Activated CD8-positive, alpha-beta memory T cell treated with anti-CD3 and anti-CD28 coated beads for 1 hour (primary cell): ENCODE data around the gene NDUFB2.
"Not testable (repeated sequence)": the region's sequence is repeated elsewhere in the genome, so short reads cannot be mapped to it uniquely, and the experiment has no call there.

Source experiments
- DNase-seq, 2 donors: peaks; one replicate each; pipeline ENCODE4 v3.0.0-alpha.2; 2020; ENCODE audit warnings: low read depth in 1 of 2; ENCODE audit errors: extremely low read depth in 1 of 2

Gene NDUFB2

DNA sequence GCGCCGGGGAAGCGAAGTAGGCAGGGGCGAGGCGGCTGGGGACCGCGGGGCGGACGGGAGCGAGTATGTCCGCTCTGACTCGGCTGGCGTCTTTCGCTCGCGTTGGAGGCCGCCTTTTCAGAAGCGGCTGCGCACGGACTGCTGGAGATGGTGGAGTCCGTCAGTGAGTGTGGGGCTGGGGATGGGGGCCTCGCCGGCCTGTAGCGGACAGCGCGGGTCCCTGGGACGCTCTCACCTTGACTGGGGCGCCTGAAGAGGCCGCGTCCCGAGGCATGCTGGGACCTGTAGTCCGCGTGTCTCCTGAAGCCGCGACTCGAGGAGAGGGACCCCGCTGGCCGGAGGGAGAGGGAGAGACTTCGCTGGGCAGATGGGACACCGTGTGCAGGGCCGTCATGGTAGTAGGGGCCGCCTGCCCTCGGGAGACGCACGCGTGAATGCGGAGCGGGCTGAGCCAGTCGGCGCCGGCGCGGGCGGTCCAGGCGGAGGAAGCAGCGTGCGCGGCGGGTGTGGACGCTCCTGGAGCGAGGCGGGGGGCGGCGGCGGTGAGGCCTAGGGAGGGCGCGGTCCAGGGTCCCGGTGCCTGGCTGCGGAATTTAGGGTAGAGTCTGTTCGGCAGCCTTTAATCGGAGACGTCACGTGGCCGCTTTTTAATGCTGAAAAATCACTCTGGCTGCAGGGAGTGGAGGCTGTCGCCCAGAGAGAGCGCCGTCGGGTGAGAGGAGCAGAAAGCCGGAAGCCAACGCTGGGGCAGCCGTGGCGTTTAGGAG lies at the start of gene NDUFB2:
TSS of gene NDUFB2 (plus strand) at position 29 of the 767 bp plus-strand sequence. CDS start at position 66, 37 bp downstream.
- peak; percentile 19 to 95 for DNase-seq

DNA sequence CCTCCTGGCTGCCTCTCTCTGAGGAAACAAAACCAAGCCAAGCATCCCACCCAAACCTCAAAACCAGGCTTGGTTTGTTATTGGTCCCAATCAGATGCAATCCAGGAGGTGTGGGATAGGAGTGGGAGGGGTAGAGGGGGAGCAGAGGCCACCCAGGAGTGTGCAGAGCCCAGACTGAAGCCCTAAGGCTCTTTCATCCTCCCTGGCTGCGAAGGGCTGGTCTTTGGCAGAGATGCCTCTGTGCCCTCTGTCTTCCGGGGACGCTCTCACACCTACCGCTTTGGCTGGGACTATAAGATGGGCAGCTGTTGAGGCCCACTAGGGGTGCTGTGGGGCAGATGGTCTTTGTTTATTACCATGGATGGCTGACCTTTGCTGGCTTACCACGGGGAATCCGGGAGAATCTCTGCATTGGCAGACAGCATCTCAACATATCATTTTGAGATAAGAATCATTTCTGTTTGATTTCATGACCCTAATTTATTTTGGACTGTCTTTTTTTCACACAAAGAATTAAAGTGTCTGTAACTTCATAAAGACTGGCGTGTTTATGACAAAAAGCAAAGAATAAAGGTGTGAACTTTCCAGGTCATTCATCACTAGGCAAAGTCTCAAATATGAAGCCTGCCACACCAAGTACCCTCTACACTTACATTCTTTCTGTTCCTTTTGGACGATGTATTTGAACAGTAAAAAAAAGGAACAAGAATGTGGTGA lies 49.4 kb upstream of the NDUFB2 start:
- DNase-seq, result peak in 1 of 2 donors; percentile 17

DNA sequence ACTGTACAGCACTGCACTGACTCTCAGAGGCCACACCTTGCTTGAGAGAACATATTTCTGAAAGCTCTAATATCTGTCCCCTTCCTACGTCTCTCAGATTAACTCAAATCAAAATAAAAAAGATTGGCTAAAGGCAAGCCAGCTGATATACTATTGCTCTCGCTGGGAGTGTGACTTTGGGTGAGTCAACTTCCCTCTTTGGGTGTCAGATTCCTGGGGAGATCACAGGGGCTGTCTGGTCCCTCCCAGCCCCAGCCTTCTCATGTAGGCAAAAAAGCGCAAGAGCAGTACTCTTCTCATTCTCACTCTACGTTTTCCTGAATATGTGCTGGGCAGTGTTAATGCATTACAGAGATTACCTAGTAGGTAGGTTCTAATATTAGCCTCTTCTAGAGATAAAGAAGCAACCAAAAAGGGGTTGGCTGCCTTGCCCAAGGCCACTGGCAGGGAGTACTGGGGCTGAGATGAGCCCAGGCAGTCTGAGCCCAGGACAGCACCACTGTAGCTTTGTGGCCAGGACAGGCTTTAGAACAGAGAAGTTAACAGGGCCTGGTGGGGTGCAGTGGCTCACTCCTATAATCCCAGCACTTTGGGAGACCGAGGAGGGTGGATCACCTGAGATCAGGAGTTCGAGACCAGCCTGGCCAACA lies 46.8 kb upstream of the NDUFB2 start:
- DNase-seq, result no peak

DNA sequence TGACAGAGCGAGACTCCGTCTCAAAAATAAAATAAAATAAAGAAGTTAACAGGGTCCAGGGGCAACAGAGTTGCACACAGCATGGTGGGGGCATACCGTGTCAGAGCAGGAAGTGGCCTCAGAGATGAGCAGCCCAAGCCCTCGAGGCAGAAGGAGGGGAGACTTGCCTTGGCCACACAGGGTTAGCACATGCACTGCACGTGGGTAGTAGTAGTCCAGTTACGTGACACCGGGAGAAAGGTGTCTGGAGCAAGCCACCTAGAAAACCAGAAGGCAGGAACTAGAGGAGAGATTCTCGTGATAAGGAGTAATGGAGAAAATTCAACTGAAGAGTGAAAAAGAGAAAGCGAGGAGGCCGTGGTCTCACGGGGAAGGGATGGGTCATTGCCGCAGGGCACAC lies 46.1 kb upstream of the NDUFB2 start:
- DNase-seq, result no peak

DNA sequence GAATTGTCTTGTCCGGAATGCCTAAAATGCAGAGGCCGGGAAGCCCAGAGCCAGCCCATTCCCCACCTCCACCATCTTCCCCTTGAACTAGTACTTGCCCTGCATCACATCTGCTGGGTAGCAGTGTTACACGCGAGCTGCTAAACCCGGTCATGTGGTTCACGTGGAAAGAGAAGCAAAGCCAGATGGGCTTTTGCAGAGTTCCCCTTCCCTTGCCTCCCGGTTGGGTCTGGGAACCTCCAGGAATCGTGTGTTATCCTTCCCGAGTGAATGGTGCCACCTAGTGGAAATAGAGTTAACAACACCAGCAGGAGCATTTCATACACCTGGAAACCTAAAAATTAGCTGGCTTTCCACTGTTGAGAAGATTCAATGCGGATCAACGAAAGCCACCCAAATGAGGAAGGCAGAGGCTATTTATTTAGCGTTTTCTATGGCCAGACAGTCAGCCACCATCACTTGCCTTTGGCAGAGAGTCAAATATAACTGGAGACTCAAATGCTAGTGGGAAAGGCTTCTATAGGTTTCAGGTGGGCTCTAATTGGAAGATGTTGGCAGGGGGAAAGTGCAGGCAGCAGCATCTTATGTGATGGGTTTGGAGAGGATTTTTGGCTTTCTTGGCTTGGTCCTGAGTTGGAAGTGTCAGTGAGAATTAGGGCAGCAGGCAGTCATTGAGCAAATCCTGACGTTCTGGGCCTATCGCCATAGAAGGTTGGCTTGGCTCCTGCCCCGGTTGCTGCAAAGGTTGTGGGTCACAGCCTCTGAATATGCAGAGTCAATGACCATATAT lies 43.0 kb upstream of the NDUFB2 start:
- DNase-seq, result no peak

DNA sequence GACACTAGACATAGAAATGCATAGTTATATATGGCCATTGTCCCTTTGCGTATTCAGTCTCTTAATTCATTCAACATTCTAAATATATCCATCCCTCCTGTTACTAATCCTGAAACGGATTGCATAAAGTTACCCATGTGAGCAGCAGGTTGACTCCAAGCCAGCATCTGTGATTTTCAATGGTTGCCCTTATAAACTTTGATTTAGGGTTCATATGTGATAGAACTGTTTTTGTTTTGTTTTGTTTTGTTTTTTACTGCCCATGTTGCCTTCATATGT lies 42.5 kb upstream of the NDUFB2 start:
- no peak for DNase-seq

DNA sequence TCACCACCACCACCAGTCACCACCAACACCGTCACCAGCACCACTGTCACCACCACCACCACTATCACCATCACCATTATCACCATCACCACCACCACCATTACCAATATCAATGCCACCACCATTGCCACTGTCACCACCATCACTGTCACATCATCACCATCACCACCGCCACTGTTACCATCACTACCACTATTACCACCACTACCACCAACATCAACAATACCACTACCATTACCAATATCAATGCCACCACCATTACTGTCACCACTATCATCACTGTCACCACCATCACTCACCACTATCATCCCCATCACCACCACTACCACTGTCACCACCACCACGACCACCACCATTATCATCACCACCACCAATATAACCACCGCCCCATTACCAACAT lies 41.8 kb upstream of the NDUFB2 start:
- DNase-seq, result no peak

DNA sequence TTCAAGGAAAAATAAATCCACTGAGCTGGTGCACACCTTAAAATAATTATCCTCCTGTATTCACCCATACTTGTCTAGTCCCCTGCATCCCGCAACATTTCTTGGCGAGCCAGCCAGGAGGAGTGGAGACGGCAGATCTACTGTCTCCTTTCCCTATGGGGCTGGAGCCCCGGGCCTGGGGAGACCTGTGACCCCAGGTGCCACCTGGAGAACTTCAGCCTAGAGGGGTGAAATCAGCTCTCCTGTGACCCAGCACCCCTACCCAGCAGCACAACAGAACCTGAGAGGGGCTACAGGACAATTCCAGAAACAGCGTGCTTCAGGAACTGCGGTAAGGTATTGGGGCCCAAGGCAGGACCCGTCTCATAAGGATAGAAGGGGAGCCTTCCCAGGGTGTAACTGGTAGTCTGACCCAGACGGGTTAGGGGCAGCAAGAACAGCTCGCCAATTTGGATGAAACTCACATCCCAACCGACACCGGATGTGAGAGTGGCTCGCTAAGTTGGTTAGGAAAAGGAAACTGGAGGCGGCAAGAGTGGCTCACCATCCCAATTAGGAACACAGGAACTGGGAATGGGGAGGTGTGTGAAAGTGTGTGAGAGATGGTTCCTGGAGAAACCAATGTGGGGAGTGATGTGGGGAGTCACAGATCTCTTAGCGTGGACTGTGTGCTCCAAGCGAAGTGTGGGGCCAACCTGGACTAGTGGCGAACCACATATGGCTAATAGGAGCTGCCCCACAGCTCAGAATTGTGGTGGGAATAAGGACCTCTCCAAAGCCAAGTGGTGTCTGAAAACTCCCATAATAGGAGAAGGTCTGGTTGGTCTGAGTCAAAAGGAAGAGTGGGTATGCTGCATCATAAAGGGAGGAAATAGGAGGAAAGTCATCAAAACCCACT lies 40.7 kb upstream of the NDUFB2 start:
- no peak for DNase-seq

DNA sequence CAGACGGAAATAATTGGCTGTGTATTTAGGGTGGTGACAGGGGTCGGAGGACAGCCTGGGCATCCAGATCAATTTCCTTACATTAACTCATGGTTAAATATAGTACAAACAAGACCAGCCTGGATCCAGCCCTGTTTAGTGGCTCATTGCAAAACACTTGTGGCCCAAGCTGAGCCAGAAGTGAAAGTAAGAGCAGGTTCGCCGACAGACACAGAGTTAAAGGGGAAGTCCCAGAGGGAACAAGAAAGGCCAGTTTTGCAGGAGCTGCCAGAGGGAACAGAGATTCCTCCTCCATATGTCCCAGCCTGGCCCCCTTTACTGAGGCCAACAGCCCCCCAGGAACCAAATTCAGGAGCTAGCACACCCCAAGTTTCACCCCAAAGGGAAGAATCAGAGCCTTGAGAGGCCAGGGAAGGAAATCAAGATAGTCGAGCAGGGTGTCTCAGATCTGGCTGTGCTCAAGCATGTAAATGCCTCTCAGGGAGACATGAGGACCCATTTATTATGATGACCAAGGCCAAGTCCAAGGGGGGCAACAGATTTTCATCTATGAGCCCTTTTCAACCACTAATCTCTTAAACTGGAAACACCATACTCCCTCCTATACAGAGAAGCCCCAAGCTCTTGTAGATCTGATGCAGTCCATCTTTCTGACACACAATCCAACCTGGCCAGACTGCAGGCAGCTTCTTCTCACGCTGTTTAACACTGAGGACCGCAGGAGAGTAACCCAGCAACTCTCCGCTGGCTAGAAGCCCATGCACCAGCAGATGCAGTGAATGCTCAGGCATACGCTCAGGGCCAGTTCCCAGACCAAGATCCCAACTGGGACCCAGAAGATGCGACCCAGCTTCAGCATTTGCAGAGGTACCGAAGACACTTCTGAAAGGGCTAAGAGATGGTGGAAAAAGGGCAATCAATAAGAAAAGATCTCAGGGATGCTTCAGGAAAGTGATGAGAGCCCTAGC lies 39.7 kb upstream of the NDUFB2 start:
- DNase-seq, result no peak

DNA sequence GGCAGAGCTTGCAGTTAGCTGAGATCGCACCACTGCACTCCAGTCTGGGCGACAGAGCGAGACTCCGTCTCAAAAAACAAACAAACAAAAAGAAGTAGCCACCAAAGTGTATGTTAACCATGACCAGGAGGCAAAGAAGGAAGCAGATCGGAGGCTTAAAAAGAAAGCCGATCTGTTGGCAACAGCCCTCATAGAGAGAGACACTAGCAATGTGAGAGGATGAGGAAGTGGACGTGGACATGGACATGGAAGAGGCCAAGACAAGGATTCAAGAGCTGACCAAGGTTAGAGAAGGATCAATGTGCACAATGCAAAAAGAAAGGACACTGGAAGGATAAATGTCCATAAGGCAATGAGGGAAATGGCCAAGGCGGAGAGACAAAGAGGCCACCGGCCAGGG lies 38.6 kb upstream of the NDUFB2 start:
- no peak for DNase-seq

DNA sequence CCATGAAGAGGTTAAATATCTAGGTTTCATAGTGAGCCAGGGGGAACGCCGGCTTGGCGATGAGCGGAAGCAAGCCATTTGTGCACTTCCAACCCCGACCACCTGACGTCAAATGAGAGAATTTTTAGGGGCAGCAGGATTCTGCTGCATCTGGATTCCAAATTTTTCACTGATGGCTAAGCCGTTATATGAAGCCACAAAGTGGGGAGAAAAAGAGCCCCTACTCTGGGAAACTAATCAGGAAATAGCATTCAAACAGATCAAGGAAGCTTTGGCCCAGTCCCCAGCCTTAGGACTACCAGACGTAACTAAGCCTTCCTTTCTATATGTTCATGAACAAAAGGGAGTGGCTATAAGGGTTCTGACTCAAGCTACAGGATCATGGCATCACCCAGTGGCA lies 36.7 kb upstream of the NDUFB2 start:
- DNase-seq, result no peak

DNA sequence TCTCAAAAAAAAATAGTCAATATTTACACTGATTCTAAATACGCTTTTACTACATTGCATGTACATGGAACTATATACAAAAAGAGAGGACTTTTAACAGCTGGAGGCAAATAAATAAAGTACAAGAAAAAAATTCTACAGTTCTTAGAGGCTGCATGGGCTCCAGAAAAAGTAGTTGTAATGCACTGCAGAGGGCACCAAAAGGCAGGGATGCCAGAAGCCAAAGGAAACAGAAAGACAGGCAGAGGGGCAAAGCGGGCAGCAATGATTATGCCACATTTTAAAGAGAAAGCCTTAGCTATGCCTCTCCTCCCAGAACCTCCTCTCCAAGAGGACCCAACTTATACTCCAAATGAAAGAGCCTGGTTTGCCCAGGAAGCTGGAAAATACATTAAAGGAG lies 35.4 kb upstream of the NDUFB2 start:
- DNase-seq, result no peak

DNA sequence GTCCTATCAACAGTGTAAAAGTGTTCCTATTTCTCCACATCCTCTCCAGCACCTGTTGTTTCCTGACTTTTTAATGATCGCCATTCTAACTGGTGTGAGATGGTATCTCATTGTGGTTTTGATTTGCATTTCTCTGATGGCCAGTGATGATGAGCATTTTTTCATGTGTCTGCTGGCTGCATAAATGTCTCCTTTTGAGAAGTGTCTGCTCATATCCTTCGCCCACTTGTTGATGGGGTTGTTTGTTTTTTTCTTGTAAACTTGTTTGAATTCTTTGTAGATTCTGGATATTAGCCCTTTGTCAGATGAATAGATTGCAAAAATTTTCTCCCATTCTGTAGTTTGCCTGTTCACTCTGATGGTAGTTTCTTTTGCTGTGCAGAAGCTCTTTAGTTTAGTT lies 33.6 kb upstream of the NDUFB2 start:
- DNase-seq, result not testable (repeated sequence)

DNA sequence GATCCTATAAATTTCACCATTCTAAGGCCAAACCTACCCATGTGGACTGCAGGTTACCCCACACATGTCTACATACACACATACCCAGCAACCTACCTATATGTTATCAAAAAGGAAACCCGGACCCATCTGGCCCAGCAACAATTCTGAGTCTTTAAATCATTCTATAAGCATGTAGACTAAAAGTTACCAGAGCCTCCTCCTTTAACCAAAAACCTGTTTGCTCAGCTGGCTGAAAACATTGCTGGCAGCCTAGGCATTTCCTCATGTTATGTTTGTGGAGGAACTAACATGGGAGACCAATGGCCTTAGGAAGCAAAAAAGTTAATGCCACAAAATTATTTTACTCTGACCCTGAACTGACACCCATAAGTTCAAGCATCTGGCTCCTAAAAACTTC lies 29.0 kb upstream of the NDUFB2 start:
- no peak for DNase-seq

DNA sequence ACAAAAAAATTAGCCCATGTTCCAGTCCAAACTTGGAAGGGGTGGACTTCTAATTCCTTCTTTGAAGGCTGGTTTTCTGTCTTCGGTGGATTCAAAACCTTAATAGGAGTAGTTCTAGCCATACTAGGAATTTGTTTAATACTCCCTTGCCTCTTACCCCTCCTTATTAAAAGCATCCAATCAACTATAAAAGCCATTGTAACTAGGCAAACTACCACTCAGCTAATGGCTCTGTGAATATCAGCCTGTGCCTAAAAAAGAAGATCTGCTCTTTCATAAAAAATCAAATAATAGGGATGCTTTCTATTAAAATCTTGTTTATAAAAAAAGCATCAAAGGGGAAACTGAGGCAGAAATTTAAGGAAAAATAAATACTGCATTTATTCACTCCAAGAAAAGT lies 27.9 kb upstream of the NDUFB2 start:
- no peak for DNase-seq

DNA sequence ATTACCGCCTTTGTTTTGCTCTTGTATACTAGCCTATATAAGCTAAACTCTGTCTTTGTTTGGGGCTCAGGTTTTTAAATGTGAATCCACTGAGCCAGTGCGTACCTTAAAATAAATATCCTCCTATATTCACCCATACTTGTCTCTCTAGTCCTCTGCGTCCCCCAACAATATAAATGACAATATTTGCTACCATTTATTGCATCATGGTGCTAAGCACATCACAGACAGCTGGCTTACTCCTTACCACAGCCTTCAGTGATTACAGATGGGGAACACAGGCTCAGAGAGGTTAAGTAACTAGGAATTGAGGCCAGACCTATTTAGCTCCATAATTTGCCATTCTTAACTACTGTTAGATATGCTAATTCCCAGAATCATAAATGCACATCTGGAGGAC lies 27.2 kb upstream of the NDUFB2 start:
- DNase-seq, result no peak

DNA sequence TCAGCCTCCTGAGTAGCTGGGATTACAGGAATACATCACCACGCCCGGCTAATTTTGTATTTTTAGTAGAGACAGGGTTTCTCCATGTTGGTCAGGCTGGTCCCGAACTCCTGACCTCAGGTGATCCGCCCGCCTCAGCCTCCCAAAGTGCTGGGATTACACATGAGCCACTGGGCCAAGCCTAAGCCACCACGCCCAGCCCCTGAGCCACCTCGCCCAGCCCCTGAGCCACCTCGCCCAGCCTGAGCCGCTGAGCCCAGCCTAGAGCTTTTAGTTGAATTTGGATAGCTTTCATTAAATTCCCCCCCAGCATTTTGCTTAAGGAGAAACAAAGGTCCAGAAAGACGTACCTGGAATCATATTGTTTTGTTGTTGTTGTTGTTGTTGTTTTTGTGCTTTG lies 26.6 kb upstream of the NDUFB2 start:
- DNase-seq, result not testable (repeated sequence)

DNA sequence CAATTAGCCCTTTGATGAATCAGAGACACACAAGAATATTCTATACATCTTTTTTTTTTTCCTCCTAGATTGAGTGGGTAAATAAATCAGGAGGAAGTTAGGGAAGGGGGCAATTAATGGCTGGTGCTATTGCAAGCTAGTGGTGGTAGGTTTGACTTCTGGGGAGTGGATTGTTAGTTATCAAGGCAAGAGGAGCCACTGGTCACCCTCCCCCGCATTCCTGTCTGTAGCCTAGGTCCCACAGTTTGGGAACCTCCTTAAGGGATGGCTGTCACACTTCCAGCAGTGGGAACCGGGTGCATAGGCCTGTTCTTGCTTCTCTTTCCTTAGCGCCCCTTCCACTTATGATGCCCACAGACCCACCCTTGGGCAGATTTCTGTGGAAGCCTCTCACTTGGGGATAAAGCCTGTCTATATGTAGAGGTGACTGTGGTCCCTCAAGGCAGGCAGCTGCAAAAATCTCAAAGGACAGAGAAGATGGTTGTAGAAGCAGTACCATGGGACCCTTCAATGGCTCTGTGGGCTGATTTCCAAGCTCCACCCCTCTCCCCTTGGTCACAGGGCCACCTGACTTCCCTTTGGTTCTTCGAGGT lies 26.1 kb upstream of the NDUFB2 start:
- DNase-seq, result no peak

DNA sequence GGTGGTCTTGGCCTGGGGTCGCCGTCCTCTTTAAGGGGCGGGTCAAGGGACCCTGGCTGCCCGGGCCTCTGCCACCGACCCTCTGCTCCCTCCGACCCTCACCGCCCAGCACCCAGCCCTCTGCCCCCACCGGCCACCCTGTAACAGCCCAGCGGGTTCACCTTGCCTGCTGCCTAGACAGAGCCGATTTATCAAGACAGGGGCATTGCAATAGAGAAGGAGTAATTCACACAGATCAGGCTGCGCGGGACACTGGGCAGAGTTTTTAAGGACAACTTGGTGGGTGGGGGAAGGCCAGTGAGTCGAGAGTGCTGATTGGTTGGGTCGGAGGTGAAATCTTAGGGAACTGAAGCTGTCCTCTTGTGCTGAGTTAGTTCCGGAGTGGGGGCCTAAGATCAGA lies 24.5 kb upstream of the NDUFB2 start:
- DNase-seq, result no peak
